Karpas-422 (cell line): ENCODE data around the gene TBC1D16. TPM values are rescaled to one million over a fixed set of nuclear protein-coding genes. Genes with fewer than 3 reads are reported as not detected.
A peak's percentile ranks its signal among the peaks of the same experiment; 100 is the strongest.

Experiments
- DNase-seq: peaks from one replicate; pipeline ENCODE4 v3.0.0-alpha.2; 2015
- H2AFZ ChIP-seq: fragments of 200-600 bp; sonication (generic); 2 replicates; pipeline ENCODE4 v1.6.1; 2014; ENCODE audit warnings: antibody characterized with exemption, low read length, mixed read lengths
- H3K27ac ChIP-seq: fragments of 200-600 bp; sonication (generic); 2 replicates; pipeline ENCODE4 v1.5.1; 2014; ENCODE audit warnings: mild to moderate bottlenecking, low read length, moderate library complexity
- H3K27me3 ChIP-seq: fragments of 200-600 bp; sonication (generic); 2 replicates; pipeline ENCODE4 v1.6.1; 2014; ENCODE audit warnings: low read length, mixed read lengths
- H3K36me3 ChIP-seq: fragments of 200-600 bp; sonication (generic); 2 replicates; pipeline ENCODE4 v1.6.1; 2014; ENCODE audit warnings: low read length, mixed read lengths; ENCODE audit not compliant: insufficient read depth
- H3K4me1 ChIP-seq: fragments of 200-600 bp; sonication (generic); 2 replicates; pipeline ENCODE4 v1.6.1; 2014; ENCODE audit warnings: mild to moderate bottlenecking, low read length, mixed read lengths
- H3K4me2 ChIP-seq: fragments of 200-600 bp; sonication (generic); 2 replicates; pipeline ENCODE4 v1.6.1; 2014; ENCODE audit warnings: low read length, low read depth, mild to moderate bottlenecking; ENCODE audit not compliant: poor library complexity, severe bottlenecking
- H3K4me3 ChIP-seq: fragments of 200-600 bp; sonication (generic); 2 replicates; pipeline ENCODE4 v1.5.1; 2014; ENCODE audit warnings: mild to moderate bottlenecking, antibody characterized with exemption, low read length, mixed read lengths
- H3K79me2 ChIP-seq: fragments of 200-600 bp; sonication (generic); 2 replicates; pipeline ENCODE4 v1.6.1; 2014; ENCODE audit warnings: mild to moderate bottlenecking, low read length, mixed read lengths
- H3K9ac ChIP-seq: fragments of 200-600 bp; sonication (generic); 2 replicates; pipeline ENCODE4 v1.6.0; 2014; ENCODE audit warnings: low read length
- H3K9me2 ChIP-seq: fragments of 200-600 bp; sonication (generic), shearing (Covaris generic); replicated peaks from 2 replicates; pipeline ENCODE4 v1.6.0; 2014; ENCODE audit warnings: mild to moderate bottlenecking, low read length, moderate library complexity; ENCODE audit not compliant: insufficient read depth
- H3K9me3 ChIP-seq: fragments of 300-700, 200-600 bp; sonication (generic); 2 replicates; pipeline ENCODE4 v1.6.1; 2014; ENCODE audit warnings: low read length, mixed read lengths
- H4K20me1 ChIP-seq: fragments of 200-600 bp; sonication (generic); 2 replicates; pipeline ENCODE4 v1.6.1; 2014; ENCODE audit warnings: mild to moderate bottlenecking, antibody characterized with exemption, low read length, low read depth; ENCODE audit not compliant: insufficient read depth
- total RNA-seq: library from RNA; depleted of rRNA; stranded (reverse); fragments of >200 nt; shearing (Covaris generic); gene quantifications from 2 replicates; pipeline ENCODE4 v1.2.3, GENCODE V29; 2014; ENCODE audit warnings: low replicate concordance

Gene TBC1D16
- total RNA-seq, 1 experiment from 2014 or later, result 0.22 TPM

DNA sequence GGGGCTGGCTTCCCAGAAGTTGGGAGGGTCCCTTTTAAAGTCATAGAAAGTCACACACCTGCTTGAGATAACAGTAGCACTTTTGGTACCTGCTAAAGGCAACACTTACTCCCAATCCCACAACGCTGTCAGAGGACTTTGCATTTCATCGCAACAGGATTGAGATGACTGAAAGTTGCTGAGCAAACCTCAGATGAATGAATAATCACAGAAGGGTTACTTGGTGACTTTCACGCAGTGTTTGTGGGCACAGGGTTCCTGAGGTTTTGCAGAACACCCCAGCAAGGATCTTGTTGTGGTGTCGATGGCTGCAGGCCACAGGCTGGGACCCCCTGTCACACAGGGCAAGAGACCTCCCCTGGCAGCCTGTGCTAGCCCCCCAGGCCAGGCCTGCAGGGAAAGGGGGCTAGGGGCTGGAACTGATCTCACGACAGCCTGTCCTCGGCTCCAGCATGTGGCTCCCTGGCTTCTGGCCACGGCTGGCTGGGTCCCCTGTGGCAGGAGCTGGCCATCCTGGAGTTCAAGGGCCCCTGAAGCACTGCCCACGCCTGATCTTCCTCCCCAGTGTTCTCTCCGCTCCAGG, 117.0 kb downstream of the TBC1D16 start:
- Histone ChIP-seq H3K4me2 (no peak overlapping the region), H3K27me3 (no peaks in the 10 kb centered on the region), H3K9me3 (no peaks in the 10 kb centered on the region), H3K9me2 (no peaks in the 10 kb centered on the region), H4K20me1 (no peaks in the 10 kb centered on the region), H3K9ac (no peak overlapping the region), H3K4me3 (no peak overlapping the region), H2AFZ (no peak overlapping the region), H3K4me1 (no peaks in the 10 kb centered on the region), H3K27ac (no peak overlapping the region), H3K36me3 (no peaks in the 10 kb centered on the region), H3K79me2 (no peaks in the 10 kb centered on the region)
- DNase-seq, result no peak

- no peak overlapping the region for H3K4me2 ChIP-seq
- H2AFZ ChIP-seq, result no peak overlapping the region
- no peaks in the 10 kb centered on the region for H3K4me1 ChIP-seq
- H3K9me2 ChIP-seq, result no peaks in the 10 kb centered on the region
- H3K36me3 ChIP-seq, result no peaks in the 10 kb centered on the region
- no peak for DNase-seq
- H4K20me1 ChIP-seq, result no peaks in the 10 kb centered on the region
- no peak overlapping the region for H3K9ac ChIP-seq
- H3K4me3 ChIP-seq, result no peak overlapping the region
- no peaks in the 10 kb centered on the region for H3K27me3 ChIP-seq
- H3K79me2 ChIP-seq, result no peaks in the 10 kb centered on the region
- no peak overlapping the region for H3K27ac ChIP-seq
- H3K9me3 ChIP-seq, result no peaks in the 10 kb centered on the region
Measured at GRCh38 chr17:79917902-79918484, 117.7 kb downstream of the TBC1D16 start.

GRCh38 chr17:79916991-79917901, 118.4 kb downstream of the TBC1D16 start:
- no peak overlapping the region for H3K9ac ChIP-seq
- no peak overlapping the region for H2AFZ ChIP-seq
- H3K27ac ChIP-seq, result no peak overlapping the region
- H3K36me3 ChIP-seq, result no peaks in the 10 kb centered on the region
- no peaks in the 10 kb centered on the region for H3K9me2 ChIP-seq
- no peak overlapping the region for H3K4me3 ChIP-seq
- H3K9me3 ChIP-seq, result no peaks in the 10 kb centered on the region
- no peaks in the 10 kb centered on the region for H4K20me1 ChIP-seq
- H3K27me3 ChIP-seq, result no peaks in the 10 kb centered on the region
- no peak for DNase-seq
- H3K79me2 ChIP-seq, result no peaks in the 10 kb centered on the region
- H3K4me2 ChIP-seq, result no peak overlapping the region
- H3K4me1 ChIP-seq, result no peaks in the 10 kb centered on the region

DNA sequence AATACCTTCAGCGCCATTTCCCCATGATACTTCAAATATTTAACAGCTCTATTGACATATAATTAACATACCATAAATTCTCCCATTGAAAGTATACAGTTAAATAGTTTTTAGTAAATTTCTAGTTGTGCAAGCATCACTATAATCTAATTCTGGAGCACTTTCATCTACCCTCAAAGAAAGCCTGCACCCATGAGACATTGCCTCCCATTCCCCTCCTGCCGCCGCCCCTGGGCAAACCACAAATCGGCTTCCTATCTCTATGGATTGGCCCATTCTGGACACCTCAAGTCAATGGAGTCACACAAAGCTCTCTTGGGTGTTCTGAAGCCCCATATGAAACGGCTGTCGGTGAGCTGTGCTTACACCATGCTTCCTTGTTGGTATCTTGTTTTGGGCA, 119.2 kb downstream of the TBC1D16 start:
- H2AFZ ChIP-seq, result no peak overlapping the region
- no peak overlapping the region for H3K4me3 ChIP-seq
- no peak overlapping the region for H3K4me2 ChIP-seq
- no peak for DNase-seq
- no peaks in the 10 kb centered on the region for H3K79me2 ChIP-seq
- H3K9me2 ChIP-seq, result no peaks in the 10 kb centered on the region
- H3K27ac ChIP-seq, result no peak overlapping the region
- H3K9me3 ChIP-seq, result no peaks in the 10 kb centered on the region
- no peaks in the 10 kb centered on the region for H4K20me1 ChIP-seq
- no peaks in the 10 kb centered on the region for H3K27me3 ChIP-seq
- H3K4me1 ChIP-seq, result no peaks in the 10 kb centered on the region
- H3K9ac ChIP-seq, result no peak overlapping the region
- H3K36me3 ChIP-seq, result no peaks in the 10 kb centered on the region

GRCh38 chr17:79915850-79916430, 119.7 kb downstream of the TBC1D16 start:
- no peaks in the 10 kb centered on the region for H3K27me3 ChIP-seq
- H3K4me1 ChIP-seq, result no peaks in the 10 kb centered on the region
- H3K9me3 ChIP-seq, result no peaks in the 10 kb centered on the region
- no peak overlapping the region for H3K27ac ChIP-seq
- no peak overlapping the region for H3K9ac ChIP-seq
- H2AFZ ChIP-seq, result no peak overlapping the region
- H3K79me2 ChIP-seq, result no peaks in the 10 kb centered on the region
- H3K4me3 ChIP-seq, result no peak overlapping the region
- H3K36me3 ChIP-seq, result no peaks in the 10 kb centered on the region
- peak; percentile 57 for DNase-seq
- H3K4me2 ChIP-seq, result no peak overlapping the region
- no peaks in the 10 kb centered on the region for H3K9me2 ChIP-seq
- no peaks in the 10 kb centered on the region for H4K20me1 ChIP-seq

DNA sequence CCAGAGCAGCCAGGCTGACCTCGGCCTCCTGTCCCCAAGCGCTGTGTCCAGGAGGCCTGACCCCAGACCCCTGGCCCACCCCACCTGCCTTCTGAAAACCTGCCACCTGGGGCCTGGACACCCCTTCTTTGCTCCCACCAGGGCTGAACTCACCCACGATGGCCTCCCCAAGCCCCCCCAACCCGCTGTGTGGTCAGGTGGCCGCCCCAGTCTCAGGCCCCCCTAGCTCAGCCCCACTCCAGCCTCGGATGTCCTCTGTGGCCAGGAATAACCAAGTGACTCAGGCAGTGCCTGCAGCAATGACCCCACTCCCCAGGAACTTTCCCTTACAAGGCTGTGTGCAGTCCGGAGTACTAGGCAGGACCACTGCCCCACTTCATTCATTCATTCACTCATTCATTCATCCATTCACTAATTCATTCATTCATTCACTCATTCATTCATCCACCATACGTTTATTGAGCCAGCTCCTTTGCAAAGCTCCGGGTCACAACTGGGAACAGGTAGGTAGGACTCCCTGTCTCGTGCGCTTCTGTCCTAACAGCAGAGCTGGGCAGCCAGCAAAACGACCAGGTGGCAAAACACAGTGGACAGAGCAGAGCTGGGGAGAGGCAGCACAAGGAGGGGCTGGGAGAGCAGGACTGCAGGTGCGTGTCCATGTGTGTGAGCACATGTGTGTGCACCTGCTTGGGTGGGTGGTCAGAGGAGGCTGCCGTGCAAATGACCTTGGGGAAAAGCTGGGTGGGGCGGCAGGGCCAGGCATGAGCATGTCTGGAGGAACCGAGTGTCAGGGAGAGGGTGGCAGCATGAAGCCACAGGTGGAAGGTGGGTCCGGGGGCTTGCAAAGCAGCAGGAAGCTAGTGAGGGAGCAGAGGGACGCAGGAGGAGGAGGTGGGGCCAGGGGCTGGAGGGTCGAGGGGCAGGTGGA, 120.6 kb downstream of the TBC1D16 start:
- Histone ChIP-seq H3K4me1 (no peaks in the 10 kb centered on the region), H3K4me3 (no peak overlapping the region), H2AFZ (no peak overlapping the region), H3K4me2 (no peak overlapping the region), H3K9ac (no peak overlapping the region), H3K27me3 (no peaks in the 10 kb centered on the region), H3K27ac (no peak overlapping the region), H3K9me3 (no peaks in the 10 kb centered on the region), H4K20me1 (no peaks in the 10 kb centered on the region), H3K9me2 (no peaks in the 10 kb centered on the region), H3K79me2 (no peaks in the 10 kb centered on the region), H3K36me3 (no peaks in the 10 kb centered on the region)
- DNase-seq, result no peak

DNA sequence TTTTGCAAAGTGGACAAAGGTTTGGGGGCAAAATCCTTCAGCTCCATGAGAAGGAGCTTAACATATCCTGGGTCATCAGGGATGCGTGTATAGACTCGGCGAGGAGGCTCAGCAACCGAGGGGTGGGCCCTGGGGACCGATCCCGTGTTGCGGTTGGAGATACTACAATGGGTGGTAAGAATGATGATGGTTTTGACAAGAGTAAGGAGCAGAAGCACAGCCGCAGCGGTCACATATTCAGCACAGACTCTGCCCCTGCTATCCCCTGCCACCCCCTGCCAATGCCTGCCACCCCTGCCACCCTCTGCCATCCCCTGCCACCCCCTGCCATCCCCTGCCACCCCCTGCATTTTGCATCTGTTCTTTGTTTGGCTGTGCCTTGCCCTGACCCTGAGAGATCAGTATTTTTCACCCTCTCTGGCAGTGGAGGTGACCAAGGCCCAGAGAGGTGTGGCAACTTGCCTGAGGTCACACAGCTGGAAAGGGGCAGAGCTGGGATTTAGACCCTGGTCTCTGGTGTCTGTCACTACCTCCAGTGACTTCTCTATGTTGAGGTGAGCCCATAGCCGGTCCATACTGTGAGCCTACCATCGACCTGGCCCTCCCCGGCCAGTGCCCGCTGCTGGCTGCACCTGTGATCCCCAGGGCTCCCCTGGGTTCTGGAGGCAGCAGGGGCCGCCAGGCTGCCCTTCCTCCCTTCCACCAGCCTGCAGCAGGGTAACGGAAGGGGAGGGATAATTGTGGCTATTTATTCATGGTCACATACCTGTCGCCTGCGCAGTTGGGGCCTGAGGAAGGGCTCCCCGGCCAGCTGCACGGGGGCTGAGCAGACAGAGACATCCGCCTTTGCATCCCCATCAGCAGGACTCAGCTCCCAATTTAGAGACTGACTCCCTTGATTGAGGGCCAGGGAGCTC, 121.5 kb downstream of the TBC1D16 start:
- no peaks in the 10 kb centered on the region for H3K27me3 ChIP-seq
- H4K20me1 ChIP-seq, result no peaks in the 10 kb centered on the region
- no peak overlapping the region for H3K4me2 ChIP-seq
- H3K9ac ChIP-seq, result no peak overlapping the region
- no peaks in the 10 kb centered on the region for H3K4me1 ChIP-seq
- no peaks in the 10 kb centered on the region for H3K79me2 ChIP-seq
- no peaks in the 10 kb centered on the region for H3K9me3 ChIP-seq
- DNase-seq, result no peak
- H3K9me2 ChIP-seq, result no peaks in the 10 kb centered on the region
- H3K4me3 ChIP-seq, result no peak overlapping the region
- H3K27ac ChIP-seq, result no peak overlapping the region
- H3K36me3 ChIP-seq, result no peaks in the 10 kb centered on the region
- no peak overlapping the region for H2AFZ ChIP-seq
